IMR-90 (cell line): ENCODE data around the gene CFAP52.

Experiments
- BHLHE40 ChIP-seq: fragments of 150-350 bp; IDR thresholded peaks from 2 replicates; pipeline ENCODE4 v1.6.1; 2016; ENCODE audit warnings: mild to moderate bottlenecking, low read depth, low read length
- CEBPB ChIP-seq: IDR thresholded peaks from 2 replicates; pipeline ENCODE4 v1.6.1; 2012; ENCODE audit warnings: low read depth, low read length, improper control_type of control experiment
- CTCF ChIP-seq: conservative IDR thresholded peaks from 2 replicates; pipeline ENCODE4 v1.5.1; 2012; ENCODE audit warnings: mild to moderate bottlenecking, low read depth, low read length, improper control_type of control experiment
- FOS ChIP-seq: fragments of 150-350 bp; IDR thresholded peaks from 2 replicates; pipeline ENCODE4 v1.6.1; 2016; ENCODE audit warnings: low read depth, low read length
- MAFK ChIP-seq: IDR thresholded peaks from 2 replicates; pipeline ENCODE4 v1.6.1; 2012; ENCODE audit warnings: low read depth, low read length, improper control_type of control experiment
- POLR2A ChIP-seq: IDR thresholded peaks from 2 replicates; pipeline ENCODE4 v1.6.1; 2012; ENCODE audit warnings: mild to moderate bottlenecking, low read depth, low read length
- RFX5 ChIP-seq: IDR thresholded peaks from 2 replicates; pipeline ENCODE4 v1.8.0; 2012; ENCODE audit warnings: low read depth, mild to moderate bottlenecking, low read length, moderate library complexity
- SMC3 ChIP-seq: fragments of 150-350 bp; IDR thresholded peaks from 2 replicates; pipeline ENCODE4 v1.6.1; 2016; ENCODE audit warnings: low read depth, mild to moderate bottlenecking, antibody characterized with exemption, low read length, moderate library complexity

- no peak for TF ChIP-seq POLR2A
- no peak for TF ChIP-seq FOS
- no peak for TF ChIP-seq SMC3
- no peak for TF ChIP-seq CTCF
- TF ChIP-seq BHLHE40 = no peak
- TF ChIP-seq CEBPB = no peak
- TF ChIP-seq MAFK = no peak
- TF ChIP-seq RFX5 = no peak
Measured at GRCh38 chr17:9527788-9528187, 48.7 kb upstream of the CFAP52 start.
